ENCODE data around the gene SSH2. TPM values are rescaled to one million over a fixed set of nuclear protein-coding genes. Genes with fewer than 3 reads are reported as not detected.
A peak's percentile ranks its signal among the peaks of the same experiment; 100 is the strongest.

The SSH2 gene
- polyA plus RNA-seq, 1 of the 3 experiments (the other 2 are of a cell fraction) = 8.8 TPM

- Histone ChIP-seq H3K4me1 (ENCODE audit: control insufficient read depth in 1 of 2, insufficient read depth in 2 of 2, low read depth in 1 of 2, low read length in 1 of 2) (peaks cover 60 to 62% of the 10 kb centered on the region in 2 experiments; a peak in 3 of 4 replicates), H3K79me2 (ENCODE audit: insufficient read depth) (no peaks in the 10 kb centered on the region), H3K36me3 (replicated peaks in 1 of 2; ENCODE audit: control insufficient read depth in 1 of 2, insufficient read depth in 2 of 2, low read length in 1 of 2) (peaks cover 6 to 10% of the 10 kb centered on the region in 2 experiments), H3K9me3 (no peaks in the 10 kb centered on the region), H3K27ac (ENCODE audit: low read depth in 2 of 2, low read length in 1 of 2) (peak overlapping the region in 1 of 2 experiments; percentile 95; a peak in 2 of 4 replicates), H3K9me2 (no peaks in the 10 kb centered on the region), H3K4me2 (no peak overlapping the region), H4K20me1 (ENCODE audit: insufficient read depth) (no peaks in the 10 kb centered on the region), H3K4me3 (ENCODE audit: low read depth in 2 of 2, low read length in 1 of 2) (no peak overlapping the region), H3K27me3 (ENCODE audit: insufficient read depth) (no peaks in the 10 kb centered on the region), H3K9ac (no peak overlapping the region), H3F3A (replicated peaks; ENCODE audit: insufficient read depth) (peaks cover 30% of the 10 kb centered on the region), H2AFZ (ENCODE audit: low read depth) (no peak overlapping the region)
- WGBS (ENCODE audit: low lambda C conversion rate) = 40% methylated on average over 1 of the region's 1 CpG
- ChIA-PET CTCF (interaction anchor here (0.9 to 3.9 kb wide), 7 partner anchors 10 to 288 kb away, joined by 3 to 16 read pairs (median 3); no protein-coding TSS in a partner anchor), POLR2A (interaction anchor here (1.0 to 1.2 kb wide), 2 partner anchors 78 to 349 kb away, joined by 3 to 5 read pairs; no protein-coding TSS in a partner anchor)
- TF ChIP-seq USF2 (IDR thresholded peaks at IDR 0.05; ENCODE audit: borderline replicate concordance, low read depth, low read length) = no peak
- TF ChIP-seq RCOR1 (IDR thresholded peaks at IDR 0.05; ENCODE audit: low read length) = 0 out of 2 replicates have a peak, but pooled peaks have one; percentile 22
- TF ChIP-seq JUND (IDR thresholded peaks at IDR 0.05) = no peak
- no peak for TF ChIP-seq SMC3 (IDR thresholded peaks at IDR 0.05; ENCODE audit: low read depth, low read length)
- DNase-seq = no peak
These were observed 286.2 kb downstream of the SSH2 start for GRCh38 chr17:29643817-29644160.

GRCh38 chr17:29642171-29642611 is 287.8 kb downstream of the SSH2 start:
- Histone ChIP-seq H3K4me1 (ENCODE audit: control insufficient read depth in 1 of 2, insufficient read depth in 2 of 2, low read depth in 1 of 2, low read length in 1 of 2) (peaks cover 60 to 63% of the 10 kb centered on the region in 2 experiments; a peak in 3 of 4 replicates), H3K9ac (no peak overlapping the region), H3K27me3 (ENCODE audit: insufficient read depth) (no peaks in the 10 kb centered on the region), H3K9me2 (no peaks in the 10 kb centered on the region), H3K4me2 (no peak overlapping the region), H3K36me3 (replicated peaks in 1 of 2; ENCODE audit: control insufficient read depth in 1 of 2, insufficient read depth in 2 of 2, low read length in 1 of 2) (no peaks in the 10 kb centered on the region), H3K79me2 (ENCODE audit: insufficient read depth) (0 out of 2 replicates have a peak, but pooled peaks cover 6% of the 10 kb centered on the region), H3K9me3 (no peaks in the 10 kb centered on the region), H3K4me3 (ENCODE audit: low read depth in 2 of 2, low read length in 1 of 2) (no peak overlapping the region), H4K20me1 (ENCODE audit: insufficient read depth) (no peaks in the 10 kb centered on the region), H3K27ac (ENCODE audit: low read depth in 2 of 2, low read length in 1 of 2) (peak overlapping the region in 1 of 2 experiments; percentile 95; a peak in 2 of 4 replicates), H3F3A (replicated peaks; ENCODE audit: insufficient read depth) (peaks cover 31% of the 10 kb centered on the region), H2AFZ (ENCODE audit: low read depth) (no peak overlapping the region)
- TF ChIP-seq RAD21 (IDR thresholded peaks at IDR 0.05; ENCODE audit: low read length) = peak; percentile 27
- TF ChIP-seq YY1 (IDR thresholded peaks at IDR 0.05; ENCODE audit: low read depth) = no peak
- peak; percentile 86 for TF ChIP-seq FOXJ3 (CRISPR knock-in tag; IDR thresholded peaks at IDR 0.05)
- peak; percentile 68; the same call in 1 of the 2 replicates for TF ChIP-seq RCOR1 (IDR thresholded peaks at IDR 0.05; ENCODE audit: low read length)
- TF ChIP-seq SIN3A (IDR thresholded peaks at IDR 0.05; ENCODE audit: borderline replicate concordance, low read depth, low read length) = 0 out of 2 replicates have a peak, but pooled peaks have one; percentile 39
- TF ChIP-seq TCF12 (IDR thresholded peaks at IDR 0.05) = peak; percentile 68
- no peak for TF ChIP-seq REST (IDR thresholded peaks at IDR 0.05; ENCODE audit: low read depth, low read length)
- no peak for TF ChIP-seq MAX (IDR thresholded peaks at IDR 0.05; ENCODE audit: low read depth)
- TF ChIP-seq EP300 (IDR thresholded peaks at IDR 0.05; ENCODE audit: borderline replicate concordance in 1 of 2, low read depth in 1 of 2, low read length in 1 of 2) = peak; percentile 37 to 91; a peak in 3 of 4 replicates
- TF ChIP-seq MXI1 (IDR thresholded peaks at IDR 0.05; ENCODE audit: low read depth, low read length) = peak; percentile 81
- peak; percentile 61; the same call in 1 of the 2 replicates for TF ChIP-seq RFX5 (IDR thresholded peaks at IDR 0.05; ENCODE audit: low read length)
- TF ChIP-seq PBX3 (IDR thresholded peaks at IDR 0.05) = peak; percentile 60
- peak; percentile 79 for TF ChIP-seq CHD2 (IDR thresholded peaks at IDR 0.05; ENCODE audit: low read length, partially characterized antibody)
- peak; percentile 76 for TF ChIP-seq GATA2 (CRISPR knock-in tag; IDR thresholded peaks at IDR 0.05)
- peak; percentile 63 for DNase-seq
- WGBS (ENCODE audit: low lambda C conversion rate) = 26% methylated on average over 2 of the region's 2 CpGs
- POLR2A ChIA-PET = interaction anchor here (0.6 to 2.0 kb wide), 6 partner anchors 13 to 129 kb away, joined by 3 to 4 read pairs (median 3); no protein-coding TSS in a partner anchor
- CTCF ChIA-PET = interaction anchor here (0.6 to 3.9 kb wide), 11 partner anchors 9 to 915 kb away, joined by 3 to 16 read pairs (median 3); no protein-coding TSS in a partner anchor

Measured in SK-N-SH (cell line).